Amygdala (tissue), 56 donors: ENCODE data around the gene TMTC2.
A peak's percentile ranks its signal among the peaks of the same experiment; 100 is the strongest.

Experiments
- DNase-seq, 56 donors: peaks; one replicate each; lab custom pipeline; 2025; lab: John Stamatoyannopoulos, UW

The TMTC2 gene

GRCh38 chr12:82675246-82675645, 11.5 kb upstream of the TMTC2 start:
- no peak for DNase-seq

DNA sequence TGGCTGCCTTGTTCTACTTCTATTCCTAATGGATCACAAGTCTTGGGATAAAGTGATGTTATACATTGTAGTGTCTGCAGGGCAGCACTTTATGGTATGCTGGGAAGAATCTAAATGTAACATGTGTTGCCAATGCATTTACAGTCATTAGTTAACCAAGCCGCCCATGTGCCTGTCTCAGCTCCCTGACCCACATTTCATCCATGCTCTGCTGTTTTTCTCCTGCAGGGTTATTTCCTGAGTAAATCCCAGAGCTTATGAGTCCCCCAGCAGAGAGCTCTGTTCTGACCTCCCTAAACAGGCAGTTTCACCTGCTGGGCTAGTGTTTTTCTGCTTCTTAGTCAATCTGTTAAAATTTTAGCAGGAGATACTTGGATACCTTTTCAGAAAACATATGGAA, 4.4 kb upstream of the TMTC2 start:
- no peak for DNase-seq

DNA sequence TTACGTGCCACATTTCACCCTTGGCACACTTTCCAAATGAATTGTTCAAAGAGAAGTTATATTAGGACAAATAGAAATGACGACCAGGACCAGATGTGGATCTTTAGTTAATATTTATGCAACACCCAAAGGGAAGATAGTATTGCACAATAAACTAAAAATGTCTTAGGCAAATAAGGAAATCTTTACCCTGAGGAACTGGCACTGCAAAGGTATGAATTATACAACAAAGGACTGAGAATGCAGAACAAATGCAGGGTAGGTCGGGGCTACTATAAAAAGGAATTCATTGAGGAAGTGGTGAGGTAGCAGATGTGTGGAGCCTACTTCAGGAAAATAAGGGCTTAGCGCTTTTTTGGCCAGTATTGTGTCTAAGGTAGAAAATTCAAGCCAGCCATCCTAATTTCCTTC, 3.9 kb upstream of the TMTC2 start:
- no peak for DNase-seq

DNA sequence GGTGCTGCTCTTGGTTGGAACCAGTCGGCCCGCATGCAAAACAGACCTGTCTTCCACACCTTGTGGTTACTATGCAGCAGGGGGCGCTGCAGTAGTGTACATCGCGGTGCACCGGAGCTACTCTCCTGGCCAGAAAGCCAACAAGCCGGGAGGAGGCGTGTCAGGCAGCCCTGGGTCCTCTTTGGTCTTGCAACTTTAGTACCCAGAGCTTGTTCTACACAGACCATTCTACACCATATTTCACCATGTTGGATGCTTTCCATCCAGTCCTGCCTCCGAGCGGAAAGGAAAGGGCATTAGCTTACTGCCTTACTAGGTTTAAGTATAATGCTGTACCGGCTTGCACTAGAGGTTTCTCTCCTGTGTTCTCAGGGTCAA, 927 bp upstream of the TMTC2 start:
- DNase-seq: peak; percentile 43 to 97 (median 88)

DNA sequence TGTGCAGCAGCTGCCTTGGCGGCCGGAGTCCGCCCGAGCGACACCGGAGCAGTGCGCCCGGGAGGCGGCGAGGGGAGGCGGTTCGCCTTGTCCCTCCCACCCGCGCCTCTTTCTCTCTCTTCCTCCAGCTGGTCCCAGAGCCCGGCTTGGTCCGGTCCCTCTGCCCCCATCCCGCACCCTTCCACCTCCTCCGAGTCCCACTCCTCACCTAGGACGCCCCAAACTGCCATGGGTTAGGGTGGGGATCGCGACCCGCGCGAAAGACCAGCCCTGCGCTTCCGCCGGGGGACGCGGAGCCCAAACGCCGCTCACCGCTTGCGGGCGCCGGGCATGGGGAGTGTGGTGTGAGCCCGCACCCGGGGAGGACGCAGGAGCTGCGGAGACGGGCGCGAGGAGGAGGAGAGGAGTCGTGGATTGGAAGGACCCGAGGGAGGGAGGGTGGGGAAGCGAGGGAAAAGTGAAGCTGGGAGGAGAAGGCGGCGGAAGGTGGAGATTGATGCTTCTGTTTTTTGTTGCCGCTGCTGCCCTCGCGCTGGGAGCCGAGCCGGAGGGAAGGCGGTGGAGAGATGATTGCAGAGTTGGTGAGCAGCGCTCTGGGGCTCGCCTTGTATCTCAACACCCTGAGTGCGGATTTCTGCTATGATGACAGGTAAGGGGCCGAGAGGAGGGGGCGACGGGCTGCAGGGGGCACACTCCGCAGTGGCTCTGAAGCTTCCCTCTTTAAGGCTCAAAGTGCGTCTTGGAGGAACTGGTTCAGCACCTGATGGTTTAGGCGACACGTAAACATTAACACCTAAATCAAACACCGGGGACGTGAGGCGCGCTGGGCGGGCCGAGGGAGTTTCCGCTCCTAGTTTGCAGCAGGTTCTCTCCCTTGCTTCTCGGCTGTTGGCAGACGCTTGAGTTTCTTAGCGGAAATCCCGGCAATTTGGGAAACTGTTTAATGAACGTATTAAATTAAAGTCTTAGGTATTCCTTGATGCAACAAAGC, 610 bp downstream of the TMTC2 start:
- peak in 33 of 56 donors; percentile 21 to 89 (median 61) for DNase-seq

DNA sequence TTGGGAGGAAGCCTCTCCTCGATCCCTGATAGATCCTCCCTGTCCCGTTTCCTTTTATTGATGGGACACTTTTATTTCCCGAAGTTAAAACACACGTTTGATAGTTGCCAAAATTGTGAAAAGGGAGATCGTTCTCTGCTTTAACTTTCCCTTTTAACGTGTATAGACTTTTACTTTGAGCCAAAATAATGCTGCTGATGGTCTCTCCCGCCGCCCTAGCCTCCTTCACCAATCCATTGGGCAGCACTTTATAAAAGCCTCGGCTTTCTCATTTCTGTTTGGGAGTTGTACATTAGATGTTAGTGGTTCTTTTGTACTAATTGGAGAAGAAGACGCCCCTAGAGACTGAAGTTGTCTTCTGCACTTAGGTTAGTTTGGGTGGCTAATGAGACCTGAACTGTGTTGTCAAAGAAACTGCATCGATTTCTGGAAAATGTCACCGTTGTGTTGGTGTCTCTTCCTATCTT, 1.4 kb downstream of the TMTC2 start:
- peak in 2 of 56 donors; percentile 19 to 23 for DNase-seq

GRCh38 chr12:82688596-82688995, 1.9 kb downstream of the TMTC2 start:
- DNase-seq: peak in 3 of 56 donors; percentile 8 to 13 (median 9)

GRCh38 chr12:82690006-82690405, 3.3 kb downstream of the TMTC2 start:
- no peak for DNase-seq

DNA sequence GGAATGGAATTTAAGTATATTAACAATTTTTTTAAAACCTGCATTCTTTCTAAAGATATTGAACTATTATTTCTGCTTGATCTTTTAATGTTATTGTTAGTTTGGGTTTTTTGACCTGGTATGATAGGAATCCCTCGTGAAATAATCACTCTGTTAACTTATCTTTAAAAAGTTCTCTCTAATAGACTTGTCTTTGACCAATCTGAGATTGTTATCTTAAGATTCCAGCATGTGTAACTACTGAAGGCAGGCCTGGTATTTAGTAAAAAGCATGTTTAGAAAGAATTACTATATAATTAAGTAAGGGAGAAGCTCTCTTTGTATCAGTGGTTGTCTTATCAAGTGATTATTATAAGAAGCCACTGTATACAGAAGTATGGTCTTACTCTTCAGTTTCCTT, 4.8 kb downstream of the TMTC2 start:
- DNase-seq: no peak

DNA sequence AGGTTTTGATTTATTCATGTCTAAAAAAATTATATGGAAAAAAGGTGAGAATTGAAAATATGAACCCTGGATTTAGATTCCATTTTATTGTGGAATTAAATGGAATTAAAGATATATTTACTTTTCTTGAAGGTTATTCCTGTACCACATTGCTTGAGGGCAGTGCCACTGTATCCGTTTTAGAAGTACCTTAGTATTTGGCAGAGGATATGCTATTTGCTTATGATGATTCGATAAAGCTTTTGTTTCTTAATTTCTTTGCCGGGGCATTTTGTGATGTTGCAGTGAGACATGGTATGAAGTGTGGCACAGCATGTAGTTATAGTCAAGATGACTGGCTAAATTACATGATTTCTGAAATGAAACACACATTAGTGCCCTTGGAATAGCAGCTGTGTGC, 7.6 kb downstream of the TMTC2 start:
- no peak for DNase-seq

- no peak for DNase-seq
Measured at GRCh38 chr12:82694970-82695369, 8.3 kb downstream of the TMTC2 start.

DNA sequence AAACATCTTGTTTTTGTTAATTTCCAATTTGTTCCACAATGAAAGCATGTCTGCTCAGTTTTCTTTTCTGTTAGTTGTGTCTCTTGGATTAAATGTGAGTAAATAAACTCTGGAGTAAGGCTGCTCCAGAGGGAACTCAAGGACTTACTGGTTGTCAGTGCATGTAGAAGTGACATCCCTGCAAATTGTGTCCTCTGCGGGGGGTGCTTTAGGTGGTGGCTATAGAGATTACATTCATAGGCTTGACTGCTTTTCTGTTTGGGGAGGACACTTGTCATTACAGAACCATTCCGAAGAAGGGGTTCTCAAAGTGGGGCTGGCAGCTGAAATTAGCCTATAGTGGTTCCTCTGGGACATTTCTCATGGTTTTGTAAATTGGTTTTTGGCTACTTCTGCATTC, 8.8 kb downstream of the TMTC2 start:
- no peak for DNase-seq

- DNase-seq: no peak
Measured at GRCh38 chr12:82696543-82696942, 9.8 kb downstream of the TMTC2 start.

- DNase-seq: peak in 1 of 56 donors; percentile 14
Measured at GRCh38 chr12:82698708-82699564, 12.2 kb downstream of the TMTC2 start.

DNA sequence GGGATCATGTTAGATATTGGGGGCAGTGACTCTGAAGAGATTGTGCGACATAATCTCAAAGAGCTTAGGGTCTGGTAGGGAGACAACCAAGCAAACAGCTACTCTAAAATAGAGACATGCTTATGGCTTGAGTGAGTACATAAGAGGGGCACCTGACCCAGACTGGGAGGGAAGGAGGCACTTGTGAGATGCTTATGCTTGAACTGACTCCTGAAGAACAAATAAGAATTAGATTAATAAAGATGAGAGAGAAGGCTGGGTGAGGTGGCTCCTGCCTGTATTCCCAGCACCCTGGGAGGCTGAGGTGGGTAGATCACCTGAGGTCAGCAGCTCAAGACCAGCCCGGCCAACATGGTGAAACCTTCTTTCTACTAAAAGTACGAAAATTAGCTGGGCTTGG, 19.1 kb downstream of the TMTC2 start:
- no peak for DNase-seq

DNA sequence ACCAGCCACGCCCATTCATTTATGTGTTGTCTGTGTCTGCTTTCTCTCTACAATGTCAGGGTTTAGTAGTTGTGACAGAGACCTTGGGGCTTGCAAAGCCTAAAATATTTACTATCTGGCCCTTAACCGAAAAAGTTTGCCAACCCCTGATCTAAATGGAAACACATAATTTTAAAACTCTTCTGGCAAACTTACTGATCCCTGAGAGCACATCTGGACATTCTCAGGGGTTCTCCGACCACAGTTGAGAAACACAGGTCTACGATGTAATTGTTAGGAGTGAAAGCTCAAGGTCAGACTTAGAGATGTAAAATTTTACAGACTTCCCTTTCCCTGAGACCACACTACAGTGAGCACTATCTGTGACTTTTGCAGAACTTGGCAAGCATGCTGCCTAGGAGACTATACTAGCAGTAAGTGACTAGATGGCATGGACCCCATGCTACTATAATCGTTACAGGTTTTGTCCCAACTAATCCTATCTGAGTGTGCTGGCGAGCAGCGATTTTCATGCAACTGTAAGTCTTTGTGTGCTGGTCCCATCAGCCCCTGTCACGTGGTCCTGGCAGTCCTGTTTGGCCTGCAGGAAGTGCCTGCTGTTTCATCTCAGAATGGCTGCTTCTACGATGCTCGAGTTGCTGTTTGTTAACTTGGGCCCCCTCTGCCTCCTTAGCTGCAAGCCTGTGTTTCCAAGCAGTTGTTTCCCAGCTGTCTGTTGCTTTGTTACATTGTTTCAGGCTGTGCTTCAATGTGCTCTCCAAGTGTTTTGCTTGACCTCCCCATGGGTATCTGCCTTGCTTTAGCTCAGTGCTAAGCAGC, 21.6 kb downstream of the TMTC2 start:
- DNase-seq: peak in 50 of 56 donors; percentile 9 to 85 (median 51)

- DNase-seq: no peak
Measured at GRCh38 chr12:82709794-82710355, 23.2 kb downstream of the TMTC2 start.

- DNase-seq: no peak
Measured at GRCh38 chr12:82710741-82711140, 24.0 kb downstream of the TMTC2 start.

DNA sequence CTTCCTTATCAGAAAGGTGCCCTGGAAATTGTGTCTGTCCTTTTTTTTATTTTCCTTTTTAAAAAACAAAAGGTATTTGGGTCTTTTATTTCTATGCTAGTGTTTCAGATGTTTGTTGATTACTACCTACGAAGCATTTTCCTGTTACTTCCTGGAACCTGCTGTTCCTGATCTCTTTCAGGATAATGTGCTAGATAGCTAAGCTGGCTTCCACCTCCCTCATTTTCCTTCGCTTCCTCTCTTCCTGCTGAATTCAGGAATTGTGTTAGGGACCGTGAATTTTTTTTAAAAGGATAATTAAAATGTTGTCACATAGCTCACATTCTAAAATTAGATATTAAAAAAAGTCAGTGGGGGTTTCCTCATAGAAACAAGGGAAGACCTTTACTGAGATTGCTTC, 27.7 kb downstream of the TMTC2 start:
- no peak for DNase-seq

DNA sequence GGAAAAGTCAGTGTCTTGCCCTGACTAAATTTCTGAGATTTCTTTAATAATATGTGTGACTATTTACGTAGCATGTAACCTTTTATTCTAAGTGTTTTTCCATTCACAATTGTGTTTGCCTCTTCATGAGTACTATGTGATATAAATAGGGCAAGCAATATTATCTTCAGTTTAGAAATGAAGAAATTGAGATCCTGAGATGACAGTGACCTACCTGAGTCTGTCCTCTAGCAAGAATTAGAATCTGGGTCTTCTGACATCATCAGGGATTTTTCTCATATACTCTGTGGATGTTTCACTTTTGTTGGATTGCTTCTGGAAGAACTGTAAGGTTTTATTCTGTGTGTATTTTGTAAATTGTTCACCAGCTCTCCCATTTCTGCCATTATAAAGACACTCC, 35.0 kb downstream of the TMTC2 start:
- no peak for DNase-seq
